ENCODE measurements around the gene TSR2. TPM values are rescaled to one million over a fixed set of nuclear protein-coding genes. Genes with fewer than 3 reads are reported as not detected.

TSR2 gene
- total and polyA plus RNA-seq, 2 experiments from 2014 or later: 26.0 to 60.1 TPM

GRCh38 chrX:54494166-54494988 lies 54.2 kb downstream of the TSR2 start:
- no peak overlapping the region for H2AFZ ChIP-seq
- no peak for DNase-seq (ENCODE audit: low spot score)
- Mint-ChIP-seq H3K4me3 (peak overlapping the region; percentile 79), H3K9me3 (no peaks in the 10 kb centered on the region), H3K36me3 (ENCODE audit: low read depth) (peaks cover 13% of the 10 kb centered on the region), H3K27me3 (ENCODE audit: insufficient read depth, low read depth, poor library complexity) (no peaks in the 10 kb centered on the region), H3K27ac (no peak overlapping the region), H3K4me1 (peaks cover 48% of the 10 kb centered on the region)
- no peaks in the 10 kb centered on the region for H3F3A ChIP-seq (replicated peaks; ENCODE audit: low read depth)
- no peaks in the 10 kb centered on the region for H4K20me1 ChIP-seq (replicated peaks; ENCODE audit: insufficient read depth)
- H3K9me2 ChIP-seq (ENCODE audit: insufficient read depth): no peaks in the 10 kb centered on the region
- peaks cover 48% of the 10 kb centered on the region for H3K79me2 ChIP-seq (replicated peaks; ENCODE audit: insufficient read depth)
- no peak for ATAC-seq
- H3K36me3 ChIP-seq (ENCODE audit: insufficient read depth): no peaks in the 10 kb centered on the region
- TF ChIP-seq ZNF462 (CRISPR knock-in tag; IDR thresholded peaks at IDR 0.05) (no peak), CREB1 (CRISPR knock-in tag; IDR thresholded peaks at IDR 0.05; ENCODE audit: low read depth) (no peak), CTCF (conservative IDR thresholded peaks at IDR 0.05; ENCODE audit: low read depth in 2 of 2) (no peak)
- peak overlapping the region; percentile 77 for H3K4me2 ChIP-seq
- peak overlapping the region; percentile 68 for H3K4me3 ChIP-seq
- H3K4me1 ChIP-seq (ENCODE audit: insufficient read depth): peaks cover 11% of the 10 kb centered on the region; the same call in 1 of the 2 replicates
- H3K27ac ChIP-seq (ENCODE audit: low read depth): no peak overlapping the region
- H3K27me3 ChIP-seq (ENCODE audit: insufficient read depth): no peaks in the 10 kb centered on the region

Other genes starting within 250 kb of the TSR2 start
- 27.4 and 27.6 TPM in 2 replicates for gene WNK3, start 82.4 kb upstream of the TSR2 start, total RNA-seq (2014; rRNA removed; shearing (Covaris generic))
- 51.5 and 57.5 TPM in 2 replicates for gene WNK3, start 82.4 kb upstream of the TSR2 start, polyA plus RNA-seq (2016; fragmentation: Nextera tagmentation; extraction: Ambion mirVana)
- 23.8 and 24.9 TPM in 2 replicates for gene FGD1, start 55.8 kb downstream of the TSR2 start, total RNA-seq (2014; rRNA removed; shearing (Covaris generic))
- 11.8 and 12.7 TPM in 2 replicates for gene FGD1, start 55.8 kb downstream of the TSR2 start, polyA plus RNA-seq (2016; fragmentation: Nextera tagmentation; extraction: Ambion mirVana)
- 67.3 and 79.9 TPM in 2 replicates for gene GNL3L, start 89.8 kb downstream of the TSR2 start, total RNA-seq (2014; rRNA removed; shearing (Covaris generic))
- gene GNL3L, start 89.8 kb downstream of the TSR2 start, polyA plus RNA-seq (2016; fragmentation: Nextera tagmentation; extraction: Ambion mirVana): 16.9 and 18.1 TPM in 2 replicates

All from GM23338 (cell line).